ENCODE measurements around the gene OGDH. TPM values are rescaled to one million over a fixed set of nuclear protein-coding genes. Genes with fewer than 3 reads are reported as not detected.
"Not testable (repeated sequence)": the region's sequence is repeated elsewhere in the genome, so short reads cannot be mapped to it uniquely, and the experiment has no call there.

The OGDH gene
- total RNA-seq, 1 experiment from 2014 or later: 69.1 TPM

GRCh38 chr7:44698046-44698580 lies 91.7 kb downstream of the OGDH start:
- no TSS peak for BruUV-seq (replicated peaks)
- CTCF ChIA-PET: no interaction called here
- intact Hi-C loops (cut with micrococcal nuclease): no loop called here

GRCh38 chr7:44699598-44699997 lies 93.2 kb downstream of the OGDH start:
- H3K36me3 ChIP-seq (ENCODE audit: control insufficient read depth in 1 of 2, insufficient read depth in 2 of 2, low read length in 2 of 2): peaks cover 13 to 38% of the 10 kb centered on the region in 2 experiments; a peak in 2 of 4 replicates
- H4K20me1 ChIP-seq (ENCODE audit: insufficient read depth); H3K4me1 ChIP-seq (ENCODE audit: control insufficient read depth in 1 of 2, insufficient read depth in 2 of 2, low read length in 2 of 2); H3K27ac ChIP-seq (ENCODE audit: low read depth, low read length); intact Hi-C loops (cut with micrococcal nuclease); H3K9me2 ChIP-seq (ENCODE audit: insufficient read depth); H3K4me2 ChIP-seq (ENCODE audit: low read length); POLR2A ChIA-PET; H3K79me2 ChIP-seq (ENCODE audit: insufficient read depth, low read length); RAD21 ChIA-PET (ENCODE audit: low non-redundant PET in 1 of 2, low total read pairs in 2 of 2, uncharacterized antibody in 2 of 2, unreplicated experiment in 2 of 2); H3K9ac ChIP-seq (ENCODE audit: low read length); H3K9me3 ChIP-seq (ENCODE audit: control insufficient read depth in 1 of 2, insufficient read depth in 1 of 2, low read depth in 1 of 2, low read length in 2 of 2); DNase-seq (ENCODE audit: low read depth, low spot score); ATAC-seq; BruUV-seq (replicated peaks); H2AFZ ChIP-seq (ENCODE audit: low read depth, low read length, poor library complexity, severe bottlenecking); H3K27me3 ChIP-seq (ENCODE audit: insufficient read depth, low read length); H3K4me3 ChIP-seq (replicated peaks in 1 of 2; ENCODE audit: low read depth in 1 of 2, low read length in 2 of 2); CTCF ChIA-PET: not testable (repeated sequence)

More at GRCh38 chr7:44698046-44698580, 91.7 kb downstream of the OGDH start:
- Histone ChIP-seq H3K4me3 (replicated peaks in 1 of 2; ENCODE audit: low read depth in 1 of 2, low read length in 2 of 2) (no peak overlapping the region), H3K4me1 (ENCODE audit: control insufficient read depth in 1 of 2, insufficient read depth in 2 of 2, low read length in 2 of 2) (peaks cover 10 to 17% of the 10 kb centered on the region in 2 experiments), H3K36me3 (ENCODE audit: control insufficient read depth in 1 of 2, insufficient read depth in 2 of 2, low read length in 2 of 2) (peaks cover 13 to 38% of the 10 kb centered on the region in 2 experiments; a peak in 2 of 4 replicates), H3K9me3 (ENCODE audit: control insufficient read depth in 1 of 2, insufficient read depth in 1 of 2, low read depth in 1 of 2, low read length in 2 of 2) (peaks cover 0 to 5% of the 10 kb centered on the region in 2 experiments; a peak in 1 of 4 replicates), H3K9ac (ENCODE audit: low read length) (no peak overlapping the region), H3K4me2 (ENCODE audit: low read length) (no peak overlapping the region), H3K27ac (ENCODE audit: low read depth, low read length) (no peak overlapping the region), H2AFZ (ENCODE audit: low read depth, low read length, poor library complexity, severe bottlenecking) (no peak overlapping the region), H3K9me2 (ENCODE audit: insufficient read depth) (no peaks in the 10 kb centered on the region), H4K20me1 (ENCODE audit: insufficient read depth) (no peaks in the 10 kb centered on the region), H3K79me2 (ENCODE audit: insufficient read depth, low read length) (no peaks in the 10 kb centered on the region), H3K27me3 (ENCODE audit: insufficient read depth, low read length) (no peaks in the 10 kb centered on the region)
- no peak for ATAC-seq
- TF ChIP-seq ELF1 (IDR thresholded peaks at IDR 0.05; ENCODE audit: borderline replicate concordance, low read depth): no peak
- no peak for TF ChIP-seq SRF (IDR thresholded peaks at IDR 0.05; ENCODE audit: low read depth)
- no peak for TF ChIP-seq REST (IDR thresholded peaks at IDR 0.05; ENCODE audit: low read depth)
- TF ChIP-seq RAD21 (IDR thresholded peaks at IDR 0.05; ENCODE audit: low read depth): no peak
- POLR2A ChIA-PET: no interaction called here
- DNase-seq (ENCODE audit: low read depth, low spot score): no peak
- RAD21 ChIA-PET (ENCODE audit: low non-redundant PET in 1 of 2, low total read pairs in 2 of 2, uncharacterized antibody in 2 of 2, unreplicated experiment in 2 of 2): no interaction called here

Data from HCT116 (cell line).